HG03025 (cell line): ENCODE results near the gene SYT7.

Source experiments
- ATAC-seq: cut with Tn5 transposase; IDR thresholded peaks from one replicate; pipeline ENCODE4 v1.9.1; 2021; ENCODE audit warnings: mild to moderate bottlenecking, moderate library complexity; ENCODE audit not compliant: unreplicated experiment, low FRiP score

Gene SYT7

GRCh38 chr11:61539831-61540357 lies 41.0 kb downstream of the SYT7 start:
- no peak for ATAC-seq

- ATAC-seq, result no peak
These were observed 41.9 kb downstream of the SYT7 start for GRCh38 chr11:61539006-61539405.

- no peak for ATAC-seq
These were observed 42.3 kb downstream of the SYT7 start for GRCh38 chr11:61538636-61538961.

DNA sequence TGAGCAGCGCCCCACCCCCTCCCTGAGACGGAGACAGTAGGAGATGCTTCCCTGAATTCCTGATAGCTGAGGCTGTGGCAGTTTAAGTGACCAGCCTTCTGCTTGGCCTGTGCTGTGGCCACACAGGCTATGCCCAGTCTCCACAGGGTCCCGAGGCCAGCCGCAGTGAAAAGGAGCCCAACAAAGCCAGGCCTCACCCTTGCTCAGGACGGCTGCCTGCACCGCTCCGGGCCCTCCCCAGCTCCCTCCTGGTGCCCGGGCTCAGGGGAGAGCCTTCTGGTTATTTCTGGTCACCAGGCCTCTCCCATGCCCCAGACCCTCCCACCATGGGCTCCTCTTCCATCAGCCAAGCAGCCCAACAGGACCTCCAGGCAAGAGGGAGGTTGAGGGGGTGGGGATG lies 43.5 kb downstream of the SYT7 start:
- no peak for ATAC-seq

DNA sequence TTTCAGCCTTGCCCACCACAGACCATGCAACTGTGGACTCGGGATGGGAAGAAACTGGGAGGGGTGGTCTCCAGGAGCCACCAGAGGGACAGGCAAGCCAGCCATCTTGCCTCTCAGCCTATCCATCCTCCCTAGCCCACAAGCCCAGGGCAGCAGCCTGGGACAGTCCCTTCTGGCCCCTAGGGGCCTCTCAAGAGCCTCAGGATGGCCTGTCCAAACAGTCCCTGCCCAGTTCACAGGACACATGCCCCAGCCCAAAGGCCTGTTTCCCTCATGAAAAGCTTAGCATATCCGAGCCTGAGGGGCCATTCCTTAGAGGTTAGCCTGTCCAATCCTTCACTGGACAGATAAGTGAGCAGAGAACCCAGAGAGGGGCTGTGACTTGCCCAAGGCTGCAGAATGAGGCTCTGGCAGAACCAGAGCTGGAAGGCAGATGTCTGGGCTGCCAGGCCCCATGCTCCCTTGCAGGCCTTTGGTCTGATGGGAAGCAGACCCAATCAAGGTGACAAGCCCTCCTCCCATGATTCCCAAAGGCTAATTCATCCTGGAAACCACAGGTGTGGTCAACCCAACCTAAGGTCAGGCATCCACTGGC lies 44.1 kb downstream of the SYT7 start:
- ATAC-seq, result no peak

DNA sequence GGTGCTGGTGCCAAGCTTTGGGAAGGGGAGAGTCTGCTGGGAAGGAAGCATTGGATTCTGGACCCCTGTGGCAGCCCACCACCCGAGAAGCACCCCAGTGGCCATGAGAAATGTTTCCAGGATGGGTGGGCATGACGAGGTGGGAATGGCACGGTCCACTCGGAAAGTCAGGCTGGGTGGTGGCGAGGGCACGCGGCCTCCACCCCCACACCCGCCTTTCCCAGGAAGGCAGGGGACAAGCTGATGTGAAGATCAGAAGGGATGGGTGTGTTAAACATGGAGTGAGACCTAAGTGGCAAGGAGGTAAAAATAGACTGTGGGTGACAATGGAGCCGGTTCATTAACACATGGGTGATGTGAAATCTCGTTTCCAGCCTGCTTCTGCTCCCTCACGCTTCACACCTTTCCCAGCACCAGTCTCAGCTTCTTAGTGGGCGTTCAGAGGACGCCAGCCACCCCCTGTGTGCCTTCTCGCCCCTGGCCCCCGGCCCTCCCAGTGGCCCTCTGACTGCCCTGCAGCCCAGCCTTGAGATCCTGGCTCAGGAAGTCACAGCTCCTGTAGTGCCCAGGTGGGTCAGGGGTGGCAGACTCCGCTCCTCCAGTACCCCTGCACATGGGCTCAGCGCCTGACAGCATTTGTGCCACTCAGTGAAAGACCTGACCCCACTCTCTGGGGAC lies 44.7 kb downstream of the SYT7 start:
- ATAC-seq, result no peak

GRCh38 chr11:61534933-61535839 lies 45.7 kb downstream of the SYT7 start:
- ATAC-seq, result no peak

DNA sequence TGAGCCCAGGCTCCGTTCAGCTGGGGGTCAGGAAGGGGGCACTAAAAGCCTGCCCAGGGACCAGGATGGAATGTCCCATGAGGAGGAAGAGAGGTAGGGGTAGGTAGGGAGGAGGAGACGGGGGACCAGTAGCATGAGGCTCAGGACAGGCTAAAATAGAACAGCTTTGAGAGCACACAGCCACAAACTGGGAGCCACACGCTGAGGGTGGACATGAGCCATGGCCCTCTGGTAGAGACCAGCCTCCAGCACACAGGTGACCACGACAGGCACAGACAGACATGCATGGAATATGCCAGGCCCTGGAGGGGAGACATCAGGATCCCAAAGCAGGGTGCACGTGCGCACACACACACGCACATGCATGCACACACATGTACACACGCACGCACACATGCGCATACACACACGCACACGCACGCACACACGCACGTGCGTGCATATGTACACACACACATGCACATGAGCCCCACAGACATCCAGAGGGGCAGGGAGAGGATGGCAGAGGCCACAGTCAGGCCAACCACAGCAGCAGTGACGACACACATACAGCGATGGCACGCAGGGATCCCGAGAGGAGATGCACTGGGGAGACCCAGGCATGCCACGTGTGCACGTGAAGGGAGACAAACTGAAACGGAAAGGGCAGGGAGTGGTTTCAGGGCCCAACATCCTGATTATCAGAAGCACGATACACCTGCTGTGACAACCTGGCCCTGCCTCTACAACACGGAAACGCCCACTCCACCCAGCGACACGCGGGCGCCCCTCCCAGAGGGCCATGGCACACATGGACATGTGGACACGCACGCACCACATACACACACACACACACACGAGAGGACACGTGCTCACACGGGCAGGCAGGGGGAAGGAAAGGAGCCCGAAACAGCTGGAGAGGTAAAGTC lies 46.6 kb downstream of the SYT7 start:
- ATAC-seq, result no peak

- no peak for ATAC-seq
These were observed 47.5 kb downstream of the SYT7 start for GRCh38 chr11:61533401-61533800.

DNA sequence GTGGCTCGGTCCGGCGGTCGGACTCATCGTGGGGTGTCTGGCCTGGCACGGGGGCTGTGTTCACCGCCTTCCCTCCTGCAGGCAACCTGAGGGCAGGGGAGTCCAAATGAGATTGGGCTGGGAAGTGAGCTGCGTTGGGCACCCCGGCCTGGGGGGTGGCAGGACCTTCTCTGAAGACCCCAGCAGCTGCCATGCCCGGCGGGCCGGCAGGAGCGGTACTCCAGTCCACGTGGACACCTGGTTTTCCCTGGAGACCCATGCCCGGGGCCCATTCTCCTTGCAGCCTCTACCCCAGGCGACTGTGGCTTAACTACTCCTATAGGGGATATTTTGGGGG lies 47.9 kb downstream of the SYT7 start:
- no peak for ATAC-seq

- no peak for ATAC-seq
These were observed 48.5 kb downstream of the SYT7 start for GRCh38 chr11:61532134-61533038.

DNA sequence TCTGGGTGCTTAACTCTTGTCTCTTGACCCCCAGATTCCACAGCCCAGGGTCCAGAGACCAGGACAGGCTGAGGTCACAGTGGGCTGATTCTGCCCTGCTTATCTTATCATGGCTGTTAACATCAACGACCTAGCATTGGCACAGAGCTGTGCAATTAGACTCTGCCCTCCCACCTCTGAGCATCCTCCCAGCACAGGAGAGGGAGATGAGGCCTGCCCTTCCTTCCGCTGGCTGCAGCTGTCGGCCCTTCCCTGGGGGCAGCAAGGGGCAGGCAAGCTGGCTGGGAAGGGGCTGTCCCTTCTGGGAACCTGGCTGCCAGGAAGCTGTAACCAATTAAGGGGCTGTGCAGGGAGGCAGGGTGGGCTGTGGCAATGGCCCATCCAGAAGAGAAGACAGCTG lies 49.8 kb downstream of the SYT7 start:
- ATAC-seq, result no peak

- no peak for ATAC-seq
These were observed 51.2 kb downstream of the SYT7 start for GRCh38 chr11:61529537-61530225.

- ATAC-seq, result no peak
These were observed 52.8 kb downstream of the SYT7 start for GRCh38 chr11:61528114-61528513.

- no peak for ATAC-seq
These were observed 53.7 kb downstream of the SYT7 start for GRCh38 chr11:61526956-61527731.

GRCh38 chr11:61526229-61526628 lies 54.6 kb downstream of the SYT7 start:
- no peak for ATAC-seq

GRCh38 chr11:61524963-61525587 lies 55.8 kb downstream of the SYT7 start:
- no peak for ATAC-seq

DNA sequence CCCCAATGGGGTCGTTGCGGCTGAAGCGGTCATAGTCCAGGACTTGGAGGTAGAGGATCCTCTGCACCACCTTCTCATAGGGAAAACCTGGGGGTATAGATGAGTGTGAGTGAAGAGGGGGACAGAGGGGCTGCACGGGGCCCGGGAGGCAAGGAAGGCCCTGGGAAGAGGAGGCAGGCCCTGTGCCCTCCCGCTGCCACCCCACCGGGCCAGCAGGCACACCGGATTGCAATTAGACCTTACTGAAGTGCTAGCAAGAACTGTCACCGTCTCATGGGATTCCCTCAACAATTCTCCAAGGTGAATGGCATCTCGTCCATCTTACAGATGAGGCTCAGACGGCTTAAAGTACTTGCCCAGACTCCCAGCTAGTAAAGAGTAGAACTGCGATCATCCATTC lies 56.4 kb downstream of the SYT7 start:
- no peak for ATAC-seq
